K562 (cell line): Measurements from ENCODE around the gene AP5M1.

Experiments used
- BCOR ChIP-seq: fragments of 450-650 bp; IDR thresholded peaks from 2 replicates; pipeline ENCODE4 v1.6.1; 2016
- EP300 ChIP-seq: IDR thresholded peaks from 2 replicates; pipeline ENCODE4 v1.6.1; 2012; ENCODE audit warnings: low read length, improper control_type of control experiment
- FOXK1 ChIP-seq: sonication (generic); formaldehyde crosslinking; IDR thresholded peaks from 2 replicates; pipeline ENCODE4 v1.8.0; 2022; ENCODE audit warnings: missing genetic modification reagents, mild to moderate bottlenecking, borderline replicate concordance
- GABPA ChIP-seq: fragments of 200-800 bp; sonication (Bioruptor generic); conservative IDR thresholded peaks from 2 replicates; pipeline ENCODE4 v1.6.1; 2016; ENCODE audit warnings: low read depth, missing genetic modification characterization, missing compliant biosample characterization
- ILF3 ChIP-seq: fragments of 450-650 bp; IDR thresholded peaks from 2 replicates; pipeline ENCODE4 v1.6.1; 2018; ENCODE audit warnings: antibody characterized with exemption, mild to moderate bottlenecking, moderate library complexity, borderline replicate concordance
- JUNB ChIP-seq: fragments of 450-650 bp; formaldehyde crosslinking; conservative IDR thresholded peaks from 2 replicates; pipeline ENCODE4 v1.4.0; 2020; ENCODE audit warnings: mild to moderate bottlenecking
- SIN3A ChIP-seq, 2 experiments: fragments of 150-350 bp in 1 of 2; IDR thresholded peaks; 2 replicates each; pipeline ENCODE4 v1.6.1; 2011 to 2016; ENCODE audit warnings: borderline replicate concordance in 2 of 2, low read depth in 2 of 2, low read length in 2 of 2, mild to moderate bottlenecking in 2 of 2, moderate library complexity in 2 of 2; ENCODE audit not compliant: control insufficient read depth in 1 of 2
- TEAD4 ChIP-seq, 2 experiments: sonication (generic) in 1 of 2; formaldehyde crosslinking in 1 of 2; IDR thresholded peaks; 2 replicates each; pipeline versions ENCODE4 v1.6.1 to v1.8.0; 2012 to 2022; ENCODE audit warnings: borderline replicate concordance in 1 of 2, inconsistent platforms in 1 of 2, low read length in 1 of 2, mild to moderate bottlenecking in 1 of 2, missing genetic modification reagents in 1 of 2
- TF ChIP-seq, protein P1 (sequence below): fragments of 450-650 bp; IDR thresholded peaks from 2 replicates; pipeline ENCODE4 v1.6.1; 2016; ENCODE audit warnings: mild to moderate bottlenecking, moderate library complexity
- TF ChIP-seq, protein P2 (sequence below), 2 experiments: fragments of 200-800 bp in 1 of 2; sonication (Bioruptor generic) in 1 of 2; sonication (generic) in 1 of 2; formaldehyde crosslinking in 1 of 2; IDR thresholded peaks in 1 of 2; conservative IDR thresholded peaks in 1 of 2; 2 replicates each; pipeline versions ENCODE4 v1.5.0 to v1.6.1; 2016 to 2020; ENCODE audit warnings: missing compliant biosample characterization in 1 of 2, missing genetic modification characterization in 1 of 2, missing genetic modification reagents in 1 of 2
- TF ChIP-seq, protein P3 (sequence below): sonication (generic); formaldehyde crosslinking; IDR thresholded peaks from 2 replicates; pipeline ENCODE4 v1.8.0; 2022; ENCODE audit warnings: mild to moderate bottlenecking, low read depth, missing genetic modification reagents

DNA sequence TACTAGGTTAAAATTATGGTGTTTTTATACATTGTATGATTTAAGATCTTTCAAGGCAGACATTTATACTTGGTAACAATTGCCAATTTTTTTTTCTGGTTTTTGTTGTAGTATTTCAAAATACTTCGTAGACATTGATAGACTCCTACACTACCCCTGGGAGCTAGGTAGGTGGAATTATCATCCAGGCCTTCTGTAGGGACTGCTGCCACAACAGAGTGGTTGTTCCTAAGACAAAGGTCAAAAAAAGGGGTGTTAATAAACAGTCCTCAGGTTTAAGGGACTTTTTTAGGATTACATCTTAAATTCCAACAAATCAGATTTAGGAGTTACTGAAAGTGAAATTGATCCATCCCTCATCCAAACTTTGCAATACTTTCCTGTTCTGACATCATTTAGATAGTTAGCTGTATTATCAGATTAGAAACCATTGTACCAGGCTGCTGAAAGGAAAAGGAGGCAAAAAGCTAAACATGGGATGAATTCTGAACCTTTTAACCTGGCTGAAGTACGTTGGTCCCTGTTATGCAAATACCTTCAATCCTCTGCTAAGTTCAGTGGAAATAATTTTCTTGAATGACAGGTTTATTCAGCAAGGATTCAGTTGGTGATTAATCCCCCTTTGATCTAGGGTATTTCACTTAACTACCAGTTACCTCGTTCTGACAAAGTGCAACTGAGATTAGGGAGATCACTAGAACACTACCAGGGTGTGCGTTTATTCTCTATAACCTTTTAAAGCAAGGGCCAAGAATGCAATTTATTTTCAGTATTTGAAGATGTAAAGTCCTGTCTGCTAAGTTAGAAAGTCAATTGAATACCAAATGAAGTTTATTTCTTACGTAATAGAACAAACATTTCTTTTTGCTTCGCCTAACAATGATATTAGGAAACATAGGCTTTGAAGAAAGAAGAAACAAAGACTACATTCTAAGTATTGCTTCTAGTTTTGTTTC is 23.2 kb downstream of the AP5M1 start:
- no peak for TF ChIP-seq SIN3A (IDR thresholded peaks at IDR 0.05; ENCODE audit: borderline replicate concordance in 2 of 2, control insufficient read depth in 1 of 2, low read depth in 2 of 2, low read length in 2 of 2)
- TF ChIP-seq GABPA, result no peak
- no peak for TF ChIP-seq FOXK1 (CRISPR knock-in tag)
- TF ChIP-seq JUNB (CRISPR knock-in tag), result no peak
- TF ChIP-seq TEAD4 (IDR thresholded peaks at IDR 0.05; ENCODE audit: low read length), result no peak
- TF ChIP-seq TEAD4 (CRISPR knock-in tag; IDR thresholded peaks at IDR 0.05; ENCODE audit: borderline replicate concordance), result no peak
- no peak for TF ChIP-seq ILF3
- TF ChIP-seq, protein P1, sequence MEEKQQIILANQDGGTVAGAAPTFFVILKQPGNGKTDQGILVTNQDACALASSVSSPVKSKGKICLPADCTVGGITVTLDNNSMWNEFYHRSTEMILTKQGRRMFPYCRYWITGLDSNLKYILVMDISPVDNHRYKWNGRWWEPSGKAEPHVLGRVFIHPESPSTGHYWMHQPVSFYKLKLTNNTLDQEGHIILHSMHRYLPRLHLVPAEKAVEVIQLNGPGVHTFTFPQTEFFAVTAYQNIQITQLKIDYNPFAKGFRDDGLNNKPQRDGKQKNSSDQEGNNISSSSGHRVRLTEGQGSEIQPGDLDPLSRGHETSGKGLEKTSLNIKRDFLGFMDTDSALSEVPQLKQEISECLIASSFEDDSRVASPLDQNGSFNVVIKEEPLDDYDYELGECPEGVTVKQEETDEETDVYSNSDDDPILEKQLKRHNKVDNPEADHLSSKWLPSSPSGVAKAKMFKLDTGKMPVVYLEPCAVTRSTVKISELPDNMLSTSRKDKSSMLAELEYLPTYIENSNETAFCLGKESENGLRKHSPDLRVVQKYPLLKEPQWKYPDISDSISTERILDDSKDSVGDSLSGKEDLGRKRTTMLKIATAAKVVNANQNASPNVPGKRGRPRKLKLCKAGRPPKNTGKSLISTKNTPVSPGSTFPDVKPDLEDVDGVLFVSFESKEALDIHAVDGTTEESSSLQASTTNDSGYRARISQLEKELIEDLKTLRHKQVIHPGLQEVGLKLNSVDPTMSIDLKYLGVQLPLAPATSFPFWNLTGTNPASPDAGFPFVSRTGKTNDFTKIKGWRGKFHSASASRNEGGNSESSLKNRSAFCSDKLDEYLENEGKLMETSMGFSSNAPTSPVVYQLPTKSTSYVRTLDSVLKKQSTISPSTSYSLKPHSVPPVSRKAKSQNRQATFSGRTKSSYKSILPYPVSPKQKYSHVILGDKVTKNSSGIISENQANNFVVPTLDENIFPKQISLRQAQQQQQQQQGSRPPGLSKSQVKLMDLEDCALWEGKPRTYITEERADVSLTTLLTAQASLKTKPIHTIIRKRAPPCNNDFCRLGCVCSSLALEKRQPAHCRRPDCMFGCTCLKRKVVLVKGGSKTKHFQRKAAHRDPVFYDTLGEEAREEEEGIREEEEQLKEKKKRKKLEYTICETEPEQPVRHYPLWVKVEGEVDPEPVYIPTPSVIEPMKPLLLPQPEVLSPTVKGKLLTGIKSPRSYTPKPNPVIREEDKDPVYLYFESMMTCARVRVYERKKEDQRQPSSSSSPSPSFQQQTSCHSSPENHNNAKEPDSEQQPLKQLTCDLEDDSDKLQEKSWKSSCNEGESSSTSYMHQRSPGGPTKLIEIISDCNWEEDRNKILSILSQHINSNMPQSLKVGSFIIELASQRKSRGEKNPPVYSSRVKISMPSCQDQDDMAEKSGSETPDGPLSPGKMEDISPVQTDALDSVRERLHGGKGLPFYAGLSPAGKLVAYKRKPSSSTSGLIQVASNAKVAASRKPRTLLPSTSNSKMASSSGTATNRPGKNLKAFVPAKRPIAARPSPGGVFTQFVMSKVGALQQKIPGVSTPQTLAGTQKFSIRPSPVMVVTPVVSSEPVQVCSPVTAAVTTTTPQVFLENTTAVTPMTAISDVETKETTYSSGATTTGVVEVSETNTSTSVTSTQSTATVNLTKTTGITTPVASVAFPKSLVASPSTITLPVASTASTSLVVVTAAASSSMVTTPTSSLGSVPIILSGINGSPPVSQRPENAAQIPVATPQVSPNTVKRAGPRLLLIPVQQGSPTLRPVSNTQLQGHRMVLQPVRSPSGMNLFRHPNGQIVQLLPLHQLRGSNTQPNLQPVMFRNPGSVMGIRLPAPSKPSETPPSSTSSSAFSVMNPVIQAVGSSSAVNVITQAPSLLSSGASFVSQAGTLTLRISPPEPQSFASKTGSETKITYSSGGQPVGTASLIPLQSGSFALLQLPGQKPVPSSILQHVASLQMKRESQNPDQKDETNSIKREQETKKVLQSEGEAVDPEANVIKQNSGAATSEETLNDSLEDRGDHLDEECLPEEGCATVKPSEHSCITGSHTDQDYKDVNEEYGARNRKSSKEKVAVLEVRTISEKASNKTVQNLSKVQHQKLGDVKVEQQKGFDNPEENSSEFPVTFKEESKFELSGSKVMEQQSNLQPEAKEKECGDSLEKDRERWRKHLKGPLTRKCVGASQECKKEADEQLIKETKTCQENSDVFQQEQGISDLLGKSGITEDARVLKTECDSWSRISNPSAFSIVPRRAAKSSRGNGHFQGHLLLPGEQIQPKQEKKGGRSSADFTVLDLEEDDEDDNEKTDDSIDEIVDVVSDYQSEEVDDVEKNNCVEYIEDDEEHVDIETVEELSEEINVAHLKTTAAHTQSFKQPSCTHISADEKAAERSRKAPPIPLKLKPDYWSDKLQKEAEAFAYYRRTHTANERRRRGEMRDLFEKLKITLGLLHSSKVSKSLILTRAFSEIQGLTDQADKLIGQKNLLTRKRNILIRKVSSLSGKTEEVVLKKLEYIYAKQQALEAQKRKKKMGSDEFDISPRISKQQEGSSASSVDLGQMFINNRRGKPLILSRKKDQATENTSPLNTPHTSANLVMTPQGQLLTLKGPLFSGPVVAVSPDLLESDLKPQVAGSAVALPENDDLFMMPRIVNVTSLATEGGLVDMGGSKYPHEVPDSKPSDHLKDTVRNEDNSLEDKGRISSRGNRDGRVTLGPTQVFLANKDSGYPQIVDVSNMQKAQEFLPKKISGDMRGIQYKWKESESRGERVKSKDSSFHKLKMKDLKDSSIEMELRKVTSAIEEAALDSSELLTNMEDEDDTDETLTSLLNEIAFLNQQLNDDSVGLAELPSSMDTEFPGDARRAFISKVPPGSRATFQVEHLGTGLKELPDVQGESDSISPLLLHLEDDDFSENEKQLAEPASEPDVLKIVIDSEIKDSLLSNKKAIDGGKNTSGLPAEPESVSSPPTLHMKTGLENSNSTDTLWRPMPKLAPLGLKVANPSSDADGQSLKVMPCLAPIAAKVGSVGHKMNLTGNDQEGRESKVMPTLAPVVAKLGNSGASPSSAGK, result no peak
- TF ChIP-seq BCOR, result no peak
- no peak for TF ChIP-seq EP300
- TF ChIP-seq, protein P2, sequence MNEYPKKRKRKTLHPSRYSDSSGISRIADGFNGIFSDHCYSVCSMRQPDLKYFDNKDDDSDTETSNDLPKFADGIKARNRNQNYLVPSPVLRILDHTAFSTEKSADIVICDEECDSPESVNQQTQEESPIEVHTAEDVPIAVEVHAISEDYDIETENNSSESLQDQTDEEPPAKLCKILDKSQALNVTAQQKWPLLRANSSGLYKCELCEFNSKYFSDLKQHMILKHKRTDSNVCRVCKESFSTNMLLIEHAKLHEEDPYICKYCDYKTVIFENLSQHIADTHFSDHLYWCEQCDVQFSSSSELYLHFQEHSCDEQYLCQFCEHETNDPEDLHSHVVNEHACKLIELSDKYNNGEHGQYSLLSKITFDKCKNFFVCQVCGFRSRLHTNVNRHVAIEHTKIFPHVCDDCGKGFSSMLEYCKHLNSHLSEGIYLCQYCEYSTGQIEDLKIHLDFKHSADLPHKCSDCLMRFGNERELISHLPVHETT (CRISPR knock-in tag; conservative IDR thresholded peaks at IDR 0.05 in 1 of 2, IDR thresholded peaks at IDR 0.05 in 1 of 2), result no peak
- TF ChIP-seq, protein P3, sequence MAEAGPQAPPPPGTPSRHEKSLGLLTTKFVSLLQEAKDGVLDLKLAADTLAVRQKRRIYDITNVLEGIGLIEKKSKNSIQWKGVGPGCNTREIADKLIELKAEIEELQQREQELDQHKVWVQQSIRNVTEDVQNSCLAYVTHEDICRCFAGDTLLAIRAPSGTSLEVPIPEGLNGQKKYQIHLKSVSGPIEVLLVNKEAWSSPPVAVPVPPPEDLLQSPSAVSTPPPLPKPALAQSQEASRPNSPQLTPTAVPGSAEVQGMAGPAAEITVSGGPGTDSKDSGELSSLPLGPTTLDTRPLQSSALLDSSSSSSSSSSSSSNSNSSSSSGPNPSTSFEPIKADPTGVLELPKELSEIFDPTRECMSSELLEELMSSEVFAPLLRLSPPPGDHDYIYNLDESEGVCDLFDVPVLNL, result no peak
